ENCODE data around the gene FERMT2.
A peak's percentile ranks its signal among the peaks of the same experiment; 100 is the strongest.

FERMT2 gene

GRCh38 chr14:52950898-52951680, at the start of gene FERMT2:
FERMT2 (minus strand) TSS chr14:52951050; CDS start chr14:52950568, 482 bp downstream.
- no peak for DNase-seq

GRCh38 chr14:52998376-52999015, 47.6 kb upstream of the FERMT2 start:
- DNase-seq = no peak

GRCh38 chr14:52996493-52996892, 45.6 kb upstream of the FERMT2 start:
- DNase-seq = no peak

GRCh38 chr14:52995998-52996397, 45.1 kb upstream of the FERMT2 start:
- DNase-seq = no peak

- no peak for DNase-seq
These were observed 41.5 kb upstream of the FERMT2 start for GRCh38 chr14:52992236-52992870.

- DNase-seq = no peak
These were observed 37.3 kb upstream of the FERMT2 start for GRCh38 chr14:52988139-52988538.

- no peak for DNase-seq
These were observed 36.7 kb upstream of the FERMT2 start for GRCh38 chr14:52987514-52987913.

GRCh38 chr14:52987042-52987441, 36.2 kb upstream of the FERMT2 start:
- DNase-seq = no peak

GRCh38 chr14:52977798-52978197, 26.9 kb upstream of the FERMT2 start:
- no peak for DNase-seq

- DNase-seq = no peak
These were observed 23.6 kb upstream of the FERMT2 start for GRCh38 chr14:52974406-52974805.

- no peak for DNase-seq
These were observed 10.3 kb upstream of the FERMT2 start for GRCh38 chr14:52961060-52961639.

GRCh38 chr14:52960627-52961026, 9.8 kb upstream of the FERMT2 start:
- DNase-seq = no peak

- no peak for DNase-seq
These were observed 3.7 kb upstream of the FERMT2 start for GRCh38 chr14:52954346-52955214.

- peak; percentile 10 for DNase-seq
These were observed 1.1 kb upstream of the FERMT2 start for GRCh38 chr14:52951681-52952554.

GRCh38 chr14:52950410-52950897, 396 bp downstream of the FERMT2 start:
- DNase-seq = no peak

- DNase-seq = no peak
These were observed 990 bp downstream of the FERMT2 start for GRCh38 chr14:52949711-52950409.

- no peak for DNase-seq
These were observed 1.6 kb downstream of the FERMT2 start for GRCh38 chr14:52949249-52949648.

- no peak for DNase-seq
These were observed 2.0 kb downstream of the FERMT2 start for GRCh38 chr14:52948836-52949235.

GRCh38 chr14:52948039-52948438, 2.8 kb downstream of the FERMT2 start:
- DNase-seq = no peak

- no peak for DNase-seq
These were observed 6.6 kb downstream of the FERMT2 start for GRCh38 chr14:52944254-52944653.

- no peak for DNase-seq
These were observed 11.4 kb downstream of the FERMT2 start for GRCh38 chr14:52939427-52939826.
